Activated CD8-positive, alpha-beta memory T cell treated with anti-CD3 and anti-CD28 coated beads for 1 hour (primary cell): ENCODE data around the gene VAV2.

Source experiments
- DNase-seq, 2 donors: peaks; one replicate each; pipeline ENCODE4 v3.0.0-alpha.2; 2020; ENCODE audit warnings: low read depth in 1 of 2; ENCODE audit errors: extremely low read depth in 1 of 2

Gene VAV2

GRCh38 chr9:133982971-133983720, 9.0 kb downstream of the VAV2 start:
- DNase-seq: no peak

GRCh38 chr9:133981958-133982681, 10.0 kb downstream of the VAV2 start:
- DNase-seq: no peak

GRCh38 chr9:133981589-133981957, 10.6 kb downstream of the VAV2 start:
- DNase-seq: no peak

- no peak for DNase-seq
Measured at GRCh38 chr9:133980864-133981588, 11.1 kb downstream of the VAV2 start.

GRCh38 chr9:133979921-133980863, 11.9 kb downstream of the VAV2 start:
- no peak for DNase-seq

- DNase-seq: no peak
Measured at GRCh38 chr9:133979273-133979920, 12.7 kb downstream of the VAV2 start.

- DNase-seq: no peak
Measured at GRCh38 chr9:133978899-133979272, 13.2 kb downstream of the VAV2 start.

- DNase-seq: no peak
Measured at GRCh38 chr9:133978226-133978898, 13.8 kb downstream of the VAV2 start.

GRCh38 chr9:133977421-133978201, 14.5 kb downstream of the VAV2 start:
- no peak for DNase-seq

GRCh38 chr9:133976887-133977286, 15.2 kb downstream of the VAV2 start:
- DNase-seq: no peak

- no peak for DNase-seq
Measured at GRCh38 chr9:133976191-133976861, 15.8 kb downstream of the VAV2 start.

GRCh38 chr9:133975511-133975910, 16.6 kb downstream of the VAV2 start:
- no peak for DNase-seq

- no peak for DNase-seq
Measured at GRCh38 chr9:133974631-133975341, 17.3 kb downstream of the VAV2 start.

GRCh38 chr9:133973791-133974630, 18.1 kb downstream of the VAV2 start:
- no peak for DNase-seq

- no peak for DNase-seq
Measured at GRCh38 chr9:133973111-133973790, 18.9 kb downstream of the VAV2 start.
